Measurements from ENCODE around the gene ACP3. TPM values are rescaled to one million over a fixed set of nuclear protein-coding genes. Genes with fewer than 3 reads are reported as not detected.
"Not testable (repeated sequence)": the region's sequence is repeated elsewhere in the genome, so short reads cannot be mapped to it uniquely, and the experiment has no call there.

ACP3 gene
- total RNA-seq, 2 donors from 2014 or later: not detected

- H3K27ac Mint-ChIP-seq; H3K4me3 Mint-ChIP-seq; ATAC-seq; H3K9me3 Mint-ChIP-seq; H3K4me1 Mint-ChIP-seq (ENCODE audit: low read depth in 2 of 2); H3K36me3 Mint-ChIP-seq; DNase-seq (ENCODE audit: low spot score): not testable (repeated sequence)
- peaks cover 7 to 20% of the 10 kb centered on the region in 2 donors for H3K27me3 Mint-ChIP-seq
These were observed 75.5 kb downstream of the ACP3 start for GRCh38 chr3:132392675-132393074.

DNA sequence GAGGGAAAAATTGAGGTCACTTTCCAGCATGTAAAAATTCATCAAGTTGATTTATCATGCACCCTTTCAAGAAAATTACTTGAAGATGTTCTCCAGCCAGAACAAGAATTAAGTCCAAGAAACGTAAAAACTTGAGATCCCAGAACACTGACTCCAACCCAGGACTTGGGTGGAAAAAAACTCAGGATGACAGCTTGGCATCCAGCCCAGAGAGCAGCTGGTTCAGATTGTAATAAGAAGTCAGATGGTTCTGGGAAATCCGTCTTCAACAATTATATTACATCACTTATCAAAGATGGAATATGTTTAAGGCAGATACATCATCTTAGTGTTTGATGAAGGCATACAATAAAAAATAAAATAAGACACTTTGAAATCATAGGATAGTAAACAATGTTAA is 77.1 kb downstream of the ACP3 start:
- no peaks in the 10 kb centered on the region for H3K9me3 Mint-ChIP-seq
- H3K36me3 Mint-ChIP-seq: no peaks in the 10 kb centered on the region
- ATAC-seq (no peak), DNase-seq (ENCODE audit: low spot score) (no peak)
- H3K4me1 Mint-ChIP-seq (ENCODE audit: low read depth in 2 of 2): no peaks in the 10 kb centered on the region
- H3K4me3 Mint-ChIP-seq: no peak overlapping the region
- no peak overlapping the region for H3K27ac Mint-ChIP-seq
- H3K27me3 Mint-ChIP-seq: peaks cover 7 to 20% of the 10 kb centered on the region in 2 donors

- H3K27me3 Mint-ChIP-seq: peaks cover 7 to 23% of the 10 kb centered on the region in 2 donors
- no peaks in the 10 kb centered on the region for H3K4me1 Mint-ChIP-seq (ENCODE audit: low read depth in 2 of 2)
- H3K4me3 Mint-ChIP-seq: no peak overlapping the region
- no peaks in the 10 kb centered on the region for H3K36me3 Mint-ChIP-seq
- DNase-seq (ENCODE audit: low spot score) (no peak), ATAC-seq (no peak)
- H3K9me3 Mint-ChIP-seq: no peaks in the 10 kb centered on the region
- H3K27ac Mint-ChIP-seq: no peak overlapping the region
These were observed 77.9 kb downstream of the ACP3 start for GRCh38 chr3:132395126-132395525.

- DNase-seq (ENCODE audit: low spot score) (no peak), ATAC-seq (peak in 1 of 2 donors; percentile 20)
- Mint-ChIP-seq H3K27me3 (peaks cover 9 to 27% of the 10 kb centered on the region in 2 donors), H3K9me3 (no peaks in the 10 kb centered on the region), H3K4me3 (no peak overlapping the region), H3K27ac (no peak overlapping the region), H3K4me1 (ENCODE audit: low read depth in 2 of 2) (no peaks in the 10 kb centered on the region), H3K36me3 (no peaks in the 10 kb centered on the region)
These were observed 79.0 kb downstream of the ACP3 start for GRCh38 chr3:132396255-132396654.

DNA sequence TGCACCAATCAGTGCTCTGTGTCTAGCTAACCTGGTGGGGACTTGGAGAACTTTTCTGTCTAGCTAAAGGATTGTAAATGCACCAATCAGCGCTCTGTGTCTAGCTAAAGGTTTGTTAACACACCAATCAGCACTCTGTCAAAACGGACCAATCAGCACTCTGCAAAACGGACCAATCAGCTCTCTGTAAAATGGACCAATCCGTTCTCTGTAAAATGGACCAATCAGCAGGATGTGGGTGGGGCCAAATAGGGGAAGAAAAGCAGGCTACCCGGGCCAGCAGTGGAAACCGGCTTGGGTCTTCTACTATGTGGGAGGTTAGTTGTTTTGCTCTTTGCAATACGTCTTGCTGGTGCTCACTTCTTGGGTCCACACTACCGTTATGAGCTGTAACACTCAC is 79.6 kb downstream of the ACP3 start:
- H3K27ac Mint-ChIP-seq; ATAC-seq; H3K4me3 Mint-ChIP-seq; H3K36me3 Mint-ChIP-seq; H3K9me3 Mint-ChIP-seq; H3K4me1 Mint-ChIP-seq (ENCODE audit: low read depth in 2 of 2); DNase-seq (ENCODE audit: low spot score): not testable (repeated sequence)
- H3K27me3 Mint-ChIP-seq: peaks cover 9 to 27% of the 10 kb centered on the region in 2 donors

DNA sequence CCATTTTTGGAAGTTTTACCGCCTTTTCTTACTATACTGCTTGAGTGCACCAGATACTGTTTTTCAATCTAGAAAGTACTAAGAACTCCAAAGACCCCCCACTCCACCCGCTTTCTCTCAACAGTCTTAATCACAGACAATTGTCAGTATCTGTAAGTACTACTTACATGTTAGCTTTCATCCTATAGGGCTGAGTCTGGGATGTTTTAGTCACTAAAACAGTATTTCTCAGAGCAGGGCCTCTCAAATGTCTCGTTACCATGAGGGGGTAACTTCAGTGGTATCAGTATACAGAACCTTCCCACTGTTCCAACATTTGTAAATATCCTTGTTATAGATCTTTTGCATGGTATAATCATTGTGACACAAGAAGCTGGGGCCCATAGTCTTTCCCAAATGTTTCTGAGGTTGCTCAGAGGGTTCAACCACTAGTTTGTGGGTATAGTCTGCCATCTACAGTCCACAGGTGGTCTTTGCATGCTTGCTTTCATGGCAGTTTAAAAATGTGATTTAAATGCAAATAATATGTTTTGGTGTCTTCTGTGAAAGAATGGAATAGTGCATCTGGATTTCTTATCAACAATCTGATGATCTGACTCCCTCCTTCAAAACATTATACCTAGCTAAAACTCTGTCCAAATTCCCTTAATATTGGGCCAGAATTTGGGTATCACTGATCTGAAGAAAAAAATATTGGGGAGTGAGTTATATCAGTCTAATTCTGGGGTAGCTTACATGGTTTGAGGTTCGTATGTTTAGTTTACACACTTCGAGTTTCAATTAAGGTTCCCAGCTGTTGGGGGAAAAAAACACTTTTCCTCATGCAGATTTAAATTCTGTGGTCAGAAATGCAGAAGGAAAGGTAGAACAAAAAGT is 82.1 kb downstream of the ACP3 start:
- ATAC-seq: peak in 1 of 2 donors; percentile 52
- H3K27me3 Mint-ChIP-seq: peaks cover 3 to 21% of the 10 kb centered on the region in 2 donors

DNA sequence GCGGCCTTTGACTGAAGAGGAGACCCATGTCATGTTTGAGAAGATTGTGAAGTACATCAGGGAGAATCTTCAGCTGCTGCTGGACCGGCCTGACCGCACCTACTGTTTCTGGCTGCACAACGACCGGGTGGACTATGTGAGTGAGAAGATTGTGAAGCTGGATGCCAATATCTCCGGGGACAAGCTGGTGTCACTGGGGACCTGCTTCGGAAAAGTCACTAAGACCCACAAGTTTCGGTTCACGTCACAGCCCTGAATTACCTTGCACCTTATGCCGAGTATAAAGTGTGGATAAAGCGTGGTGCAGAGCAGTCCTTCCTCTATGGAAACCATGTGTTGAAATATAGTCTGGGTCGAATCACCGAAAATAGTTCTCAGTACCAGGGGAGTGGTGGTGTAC is 84.0 kb downstream of the ACP3 start:
- H3K27me3 Mint-ChIP-seq: peaks cover 5 to 14% of the 10 kb centered on the region in 2 donors
- ATAC-seq (no peak), DNase-seq (ENCODE audit: low spot score) (no peak)
- H3K36me3 Mint-ChIP-seq: no peaks in the 10 kb centered on the region
- H3K4me1 Mint-ChIP-seq (ENCODE audit: low read depth in 2 of 2): no peaks in the 10 kb centered on the region
- H3K27ac Mint-ChIP-seq: no peak overlapping the region
- H3K9me3 Mint-ChIP-seq: no peaks in the 10 kb centered on the region
- H3K4me3 Mint-ChIP-seq: no peak overlapping the region

More for the DNA sequence above, 82.1 kb downstream of the ACP3 start:
- H3K36me3 Mint-ChIP-seq: no peaks in the 10 kb centered on the region
- no peaks in the 10 kb centered on the region for H3K4me1 Mint-ChIP-seq (ENCODE audit: low read depth in 2 of 2)
- DNase-seq (ENCODE audit: low spot score): no peak
- no peak overlapping the region for H3K4me3 Mint-ChIP-seq
- H3K27ac Mint-ChIP-seq: no peak overlapping the region
- H3K9me3 Mint-ChIP-seq: no peaks in the 10 kb centered on the region

DNA sequence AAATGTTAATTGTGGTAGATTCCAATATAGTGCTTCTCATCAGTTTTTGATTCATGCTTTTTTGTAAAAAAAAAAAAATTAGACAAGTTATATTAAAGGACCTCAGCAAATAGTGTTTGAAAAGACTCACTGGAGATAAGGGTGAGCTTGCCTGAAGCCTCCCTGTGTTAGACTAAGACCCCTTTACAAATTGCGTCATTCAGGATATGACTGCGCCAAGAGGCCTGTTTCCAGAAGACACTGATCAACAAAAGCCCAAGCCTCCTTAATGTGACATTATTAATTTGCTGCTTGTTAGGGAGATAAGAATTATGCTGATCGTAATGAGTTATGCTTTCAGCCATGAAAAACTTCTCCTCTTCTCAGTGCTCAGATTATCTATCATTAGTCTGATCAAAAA is 87.1 kb downstream of the ACP3 start:
- Mint-ChIP-seq H3K9me3 (no peaks in the 10 kb centered on the region), H3K36me3 (no peaks in the 10 kb centered on the region), H3K4me1 (ENCODE audit: low read depth in 2 of 2) (no peaks in the 10 kb centered on the region), H3K27ac (no peak overlapping the region), H3K27me3 (peaks cover 7 to 14% of the 10 kb centered on the region in 2 donors), H3K4me3 (no peak overlapping the region)
- ATAC-seq: no peak
- no peak for DNase-seq (ENCODE audit: low spot score)

DNA sequence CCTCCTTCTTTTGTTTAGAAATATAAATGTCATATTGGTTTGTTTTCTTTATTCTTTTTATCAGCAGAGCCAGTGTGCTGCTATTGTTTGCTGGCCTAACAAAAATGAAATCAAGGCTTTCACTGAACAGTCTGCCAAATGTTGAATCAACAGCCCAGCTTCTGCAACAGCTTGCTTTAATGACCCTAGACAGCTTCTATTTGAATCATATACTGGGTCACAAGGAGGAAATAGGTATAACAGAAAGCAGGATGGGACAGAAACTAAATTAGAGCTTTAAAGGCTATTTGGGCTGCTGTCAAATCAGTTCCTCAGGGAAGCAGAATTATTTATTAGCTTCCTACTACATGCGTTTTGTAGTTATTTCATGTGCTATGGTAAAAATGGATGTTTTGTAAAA is 88.0 kb downstream of the ACP3 start:
- no peaks in the 10 kb centered on the region for H3K9me3 Mint-ChIP-seq
- no peaks in the 10 kb centered on the region for H3K36me3 Mint-ChIP-seq
- no peak for DNase-seq (ENCODE audit: low spot score)
- H3K27ac Mint-ChIP-seq: no peak overlapping the region
- no peak overlapping the region for H3K4me3 Mint-ChIP-seq
- H3K4me1 Mint-ChIP-seq (ENCODE audit: low read depth in 2 of 2): no peaks in the 10 kb centered on the region
- no peak for ATAC-seq
- peaks cover 7 to 11% of the 10 kb centered on the region in 2 donors for H3K27me3 Mint-ChIP-seq

- ATAC-seq (no peak), DNase-seq (ENCODE audit: low spot score) (no peak)
- no peaks in the 10 kb centered on the region for H3K36me3 Mint-ChIP-seq
- no peak overlapping the region for H3K4me3 Mint-ChIP-seq
- H3K27ac Mint-ChIP-seq: no peak overlapping the region
- H3K27me3 Mint-ChIP-seq: peaks cover 7% of the 10 kb centered on the region in 2 donors
- no peaks in the 10 kb centered on the region for H3K9me3 Mint-ChIP-seq
- H3K4me1 Mint-ChIP-seq (ENCODE audit: low read depth in 2 of 2): no peaks in the 10 kb centered on the region
These were observed 88.5 kb downstream of the ACP3 start for GRCh38 chr3:132405609-132406299.

DNA sequence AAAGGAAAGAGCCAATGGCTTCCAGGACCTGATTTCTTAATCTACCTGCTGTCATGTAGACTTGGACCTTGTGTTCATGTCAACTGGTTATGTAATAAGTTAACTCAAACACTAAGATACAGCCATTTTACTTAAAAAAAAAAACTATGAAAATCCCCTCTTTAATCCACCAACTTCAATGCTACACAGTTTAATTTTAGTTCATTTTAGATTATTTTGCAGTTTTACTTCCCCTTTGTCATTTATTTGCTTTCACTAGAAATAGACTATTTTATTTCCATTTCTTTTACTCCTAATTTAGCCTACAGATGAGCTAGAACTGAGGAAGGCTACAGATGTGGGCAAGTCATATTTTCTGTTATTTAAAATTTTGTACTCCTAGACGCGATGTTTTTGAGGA is 89.4 kb downstream of the ACP3 start:
- peaks cover 8 to 12% of the 10 kb centered on the region in 2 donors for H3K27me3 Mint-ChIP-seq
- no peaks in the 10 kb centered on the region for H3K36me3 Mint-ChIP-seq
- no peaks in the 10 kb centered on the region for H3K4me1 Mint-ChIP-seq (ENCODE audit: low read depth in 2 of 2)
- no peak for ATAC-seq
- no peak for DNase-seq (ENCODE audit: low spot score)
- H3K9me3 Mint-ChIP-seq: no peaks in the 10 kb centered on the region
- no peak overlapping the region for H3K27ac Mint-ChIP-seq
- no peak overlapping the region for H3K4me3 Mint-ChIP-seq

GRCh38 chr3:132407025-132407424 is 89.8 kb downstream of the ACP3 start:
- H3K27ac Mint-ChIP-seq: no peak overlapping the region

More at GRCh38 chr3:132407025-132407424, 89.8 kb downstream of the ACP3 start:
- DNase-seq (ENCODE audit: low spot score) (no peak), ATAC-seq (no peak)
- Mint-ChIP-seq H3K27me3 (peaks cover 8 to 12% of the 10 kb centered on the region in 2 donors), H3K36me3 (no peaks in the 10 kb centered on the region), H3K4me1 (ENCODE audit: low read depth in 2 of 2) (no peaks in the 10 kb centered on the region), H3K4me3 (no peak overlapping the region), H3K9me3 (no peaks in the 10 kb centered on the region)

All from natural killer cell treated with Interleukin-12 subunit alpha and Interleukin-12 subunit beta and Interleukin-15 and Interleukin-18, amount 100 ng/mL, for 72 hours (primary cell).